Ascending aorta (tissue), 2 donors: ENCODE results near the gene MTFMT. TPM values are rescaled to one million over a fixed set of nuclear protein-coding genes. Genes with fewer than 3 reads are reported as not detected.

Experiments used
- DNase-seq, 2 donors: peaks; one replicate each; pipeline ENCODE4 v3.0.0-alpha.2; 2019; ENCODE audit warnings: low spot score in 2 of 2
- H3K27ac ChIP-seq, 2 donors: fragments of 200-600 bp; sonication (generic); one replicate each; pipeline ENCODE4 v1.5.1; 2016 to 2017; ENCODE audit warnings: mild to moderate bottlenecking in 1 of 2
- H3K27me3 ChIP-seq: fragments of 200-600 bp; sonication (generic); one replicate; pipeline ENCODE4 v1.5.1; 2017
- H3K36me3 ChIP-seq, 2 donors: fragments of 200-600 bp; sonication (generic); one replicate each; pipeline ENCODE4 v1.5.1; 2016
- H3K4me1 ChIP-seq, 2 donors: fragments of 200-600 bp; sonication (generic); one replicate each; pipeline ENCODE4 v1.5.1; 2016 to 2017; ENCODE audit warnings: mild to moderate bottlenecking in 1 of 2
- H3K4me3 ChIP-seq, 2 donors: fragments of 200-600 bp; sonication (generic); one replicate each; pipeline ENCODE4 v1.5.1; 2016 to 2017; ENCODE audit warnings: mild to moderate bottlenecking in 1 of 2
- H3K9me3 ChIP-seq, 2 donors: fragments of 200-600 bp; sonication (generic); one replicate each; pipeline ENCODE4 v1.5.1; 2016
- intact Hi-C: fragments of 100-400 bp; cut with DNase I; formaldehyde crosslinking; loops from one replicate; pipeline ENCODE4 v1.15.1; 2023
- total RNA-seq: library from RNA; depleted of rRNA; stranded (reverse); fragments of >200 nt; gene quantifications from one replicate; pipeline ENCODE4 v1.1.0, GENCODE V29; 2016
- TF ChIP-seq, protein P1 (sequence below), 3 experiments: fragments of 200-600 bp in 2 of 3; fragments of 450-650 bp in 1 of 3; sonication (generic) in 2 of 3; IDR thresholded peaks; one replicate each; pipeline ENCODE4 v1.5.1; 2016 to 2019; ENCODE audit warnings: antibody characterized with exemption in 3 of 3, mild to moderate bottlenecking in 1 of 3, moderate library complexity in 1 of 3

MTFMT gene
- total RNA-seq, 1 donor from 2014 or later: 54.7 TPM

- intact Hi-C loops: no loop called here
- Histone ChIP-seq H3K9me3 (no peaks in the 10 kb centered on the region), H3K27ac (no peak overlapping the region), H3K4me1 (no peaks in the 10 kb centered on the region), H3K27me3 (no peaks in the 10 kb centered on the region), H3K4me3 (no peak overlapping the region), H3K36me3 (peaks cover 58 to 83% of the 10 kb centered on the region in 2 donors)
- DNase-seq: no peak
- TF ChIP-seq, protein P1, sequence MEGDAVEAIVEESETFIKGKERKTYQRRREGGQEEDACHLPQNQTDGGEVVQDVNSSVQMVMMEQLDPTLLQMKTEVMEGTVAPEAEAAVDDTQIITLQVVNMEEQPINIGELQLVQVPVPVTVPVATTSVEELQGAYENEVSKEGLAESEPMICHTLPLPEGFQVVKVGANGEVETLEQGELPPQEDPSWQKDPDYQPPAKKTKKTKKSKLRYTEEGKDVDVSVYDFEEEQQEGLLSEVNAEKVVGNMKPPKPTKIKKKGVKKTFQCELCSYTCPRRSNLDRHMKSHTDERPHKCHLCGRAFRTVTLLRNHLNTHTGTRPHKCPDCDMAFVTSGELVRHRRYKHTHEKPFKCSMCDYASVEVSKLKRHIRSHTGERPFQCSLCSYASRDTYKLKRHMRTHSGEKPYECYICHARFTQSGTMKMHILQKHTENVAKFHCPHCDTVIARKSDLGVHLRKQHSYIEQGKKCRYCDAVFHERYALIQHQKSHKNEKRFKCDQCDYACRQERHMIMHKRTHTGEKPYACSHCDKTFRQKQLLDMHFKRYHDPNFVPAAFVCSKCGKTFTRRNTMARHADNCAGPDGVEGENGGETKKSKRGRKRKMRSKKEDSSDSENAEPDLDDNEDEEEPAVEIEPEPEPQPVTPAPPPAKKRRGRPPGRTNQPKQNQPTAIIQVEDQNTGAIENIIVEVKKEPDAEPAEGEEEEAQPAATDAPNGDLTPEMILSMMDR (IDR thresholded peaks at IDR 0.05): no peak
Observed at GRCh38 chr15:64959128-64959527, 70.3 kb downstream of the MTFMT start.

GRCh38 chr15:64954395-64954794 is 75.0 kb downstream of the MTFMT start:
- DNase-seq: no peak
- intact Hi-C loops: no loop called here

DNA sequence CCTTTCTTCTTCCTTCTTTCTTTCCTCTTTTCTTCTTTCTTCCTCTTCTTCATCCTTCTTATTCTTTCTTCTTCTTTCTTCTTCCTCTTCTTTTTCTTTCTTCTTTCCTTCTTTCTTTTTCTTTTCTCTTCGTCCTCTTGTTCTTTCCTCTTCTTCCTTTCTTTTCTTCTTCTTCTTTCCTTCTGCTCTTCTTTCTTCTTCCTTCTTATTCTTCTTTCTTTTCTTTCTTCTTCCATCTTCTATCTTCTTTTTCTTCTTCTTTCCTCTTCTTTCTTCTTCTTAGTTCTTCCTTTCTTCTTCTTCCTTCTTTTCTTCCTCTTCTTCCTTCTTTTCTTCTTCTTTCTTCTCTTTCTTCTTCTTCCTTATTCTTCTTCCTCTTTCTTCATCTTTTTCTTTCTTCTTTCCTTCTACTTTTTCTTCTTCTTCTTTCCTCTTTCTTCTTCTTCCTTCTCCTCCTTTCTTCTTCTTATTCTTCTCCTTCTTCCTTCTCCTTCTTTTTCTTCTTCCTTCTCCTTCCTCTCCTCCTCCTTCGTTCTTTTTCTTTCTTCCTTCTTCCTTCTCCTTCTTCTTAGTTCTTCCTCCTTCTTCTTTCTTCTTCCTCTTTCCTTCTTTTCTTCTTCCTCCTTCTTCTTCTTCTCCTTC is 77.5 kb downstream of the MTFMT start:
- intact Hi-C loops: no loop called here
- no peak for DNase-seq
- TF ChIP-seq, protein P1 (IDR thresholded peaks at IDR 0.05): no peak
- Histone ChIP-seq H3K36me3 (peaks cover 7 to 32% of the 10 kb centered on the region in 2 donors), H3K4me1 (no peaks in the 10 kb centered on the region), H3K9me3 (no peaks in the 10 kb centered on the region), H3K4me3 (no peak overlapping the region), H3K27ac (no peak overlapping the region), H3K27me3 (no peaks in the 10 kb centered on the region)

More at GRCh38 chr15:64954395-64954794, 75.0 kb downstream of the MTFMT start:
- H3K9me3 ChIP-seq: no peaks in the 10 kb centered on the region
- H3K4me1 ChIP-seq: no peaks in the 10 kb centered on the region
- H3K4me3 ChIP-seq: no peak overlapping the region
- H3K36me3 ChIP-seq: peaks cover 13 to 43% of the 10 kb centered on the region in 2 donors
- H3K27me3 ChIP-seq: no peaks in the 10 kb centered on the region
- TF ChIP-seq, protein P1 (IDR thresholded peaks at IDR 0.05): no peak
- H3K27ac ChIP-seq: no peak overlapping the region

Other genes starting within 250 kb of the MTFMT start
- not detected for gene PIF1, start 204.0 kb downstream of the MTFMT start, total RNA-seq
- gene PLEKHO2, start 187.7 kb downstream of the MTFMT start, total RNA-seq: 41.4 TPM
- gene ANKDD1A, start 117.7 kb downstream of the MTFMT start, total RNA-seq: 28.6 TPM
- 41.5 TPM for gene SPG21, start 39.7 kb downstream of the MTFMT start, total RNA-seq
- not detected for gene SLC51B, start 15.7 kb upstream of the MTFMT start, total RNA-seq
- 187 TPM for gene RASL12, start 38.4 kb upstream of the MTFMT start, total RNA-seq
- gene KBTBD13, start 47.1 kb upstream of the MTFMT start, total RNA-seq: 0.21 TPM
- gene UBAP1L, start 85.6 kb upstream of the MTFMT start, total RNA-seq: 10.9 TPM
- 9.2 TPM for gene PDCD7, start 104.2 kb upstream of the MTFMT start, total RNA-seq
- gene CLPX, start 155.7 kb upstream of the MTFMT start, total RNA-seq: 13.7 TPM
- gene CILP, start 181.8 kb upstream of the MTFMT start, total RNA-seq: 1.8 TPM